Gastroesophageal sphincter (tissue), 4 donors: ENCODE results near the gene FIBP. TPM values are rescaled to one million over a fixed set of nuclear protein-coding genes. Genes with fewer than 3 reads are reported as not detected.

Experiments
- ATAC-seq: fragments of 150-250 bp; one replicate; pipeline ENCODE4 v1.9.1; 2016; ENCODE audit warnings: mild to moderate bottlenecking, moderate library complexity
- H3K27ac ChIP-seq, 4 donors: fragments of 200-600 bp; sonication (generic) in 3 of 4; 1 replicate in 3 of 4; 2 replicates in 1 of 4; pipeline ENCODE4 v1.5.1; 2016 to 2019
- H3K27me3 ChIP-seq: fragments of 200-600 bp; sonication (generic); one replicate; pipeline ENCODE4 v1.5.1; 2019
- H3K36me3 ChIP-seq, 2 donors: fragments of 200-600 bp; sonication (generic); one replicate each; pipeline ENCODE4 v1.5.1; 2019; ENCODE audit warnings: control low read depth in 1 of 2
- H3K4me1 ChIP-seq, 3 donors: fragments of 200-600 bp; sonication (generic); 1 replicate in 2 of 3; 2 replicates in 1 of 3; pipeline ENCODE4 v1.5.1; 2016 to 2019; ENCODE audit warnings: control low read depth in 2 of 3
- H3K4me3 ChIP-seq, 2 donors: fragments of 200-600 bp; sonication (generic); one replicate each; pipeline ENCODE4 v1.5.1; 2019; ENCODE audit warnings: mild to moderate bottlenecking in 1 of 2, moderate library complexity in 1 of 2
- H3K9me3 ChIP-seq, 3 donors: fragments of 200-600 bp; sonication (generic); one replicate each; pipeline ENCODE4 v1.5.1; 2017 to 2019; ENCODE audit warnings: control low read depth in 2 of 3
- CTCF ChIP-seq, 4 experiments: fragments of 200-600 bp in 2 of 4; fragments of 450-650 bp in 2 of 4; sonication (generic) in 1 of 4; IDR thresholded peaks; one replicate each; pipeline ENCODE4 v1.5.1; 2017 to 2019; ENCODE audit warnings: antibody characterized with exemption in 4 of 4, mild to moderate bottlenecking in 2 of 4, moderate library complexity in 2 of 4
- EP300 ChIP-seq: sonication (generic); formaldehyde crosslinking; IDR thresholded peaks from one replicate; pipeline ENCODE4 v1.6.1; 2017; ENCODE audit warnings: antibody characterized with exemption, mild to moderate bottlenecking
- POLR2A ChIP-seq, 2 donors: fragments of 450-650 bp; IDR thresholded peaks; one replicate each; pipeline ENCODE4 v1.6.1; 2017; ENCODE audit warnings: antibody characterized with exemption in 2 of 2, mild to moderate bottlenecking in 2 of 2, moderate library complexity in 1 of 2
- POLR2AphosphoS5 ChIP-seq: sonication (generic); formaldehyde crosslinking; IDR thresholded peaks from one replicate; pipeline ENCODE4 v1.6.1; 2017; ENCODE audit warnings: antibody characterized with exemption
- WGBS, 2 donors: methylation state at CpG; one replicate each; pipeline ENCODE4 v1.1.5; 2018; ENCODE audit warnings: low coverage in 1 of 2; 5-methylcytosine and 5-hydroxymethylcytosine counted together
- total RNA-seq, 4 donors: library from RNA; depleted of rRNA; stranded (reverse); fragments of >200 nt; gene quantifications; one replicate each; pipeline ENCODE4 v1.1.0, GENCODE V29; 2016

Gene FIBP
- total RNA-seq, 4 donors from 2014 or later, result 35.2 to 62.3 (median 54.6) TPM

GRCh38 chr11:65852508-65853245 is 35.6 kb downstream of the FIBP start:
- Histone ChIP-seq H3K27me3 (no peaks in the 10 kb centered on the region), H3K36me3 (peaks cover 0 to 60% of the 10 kb centered on the region in 2 donors), H3K4me3 (no peak overlapping the region), H3K4me1 (peaks cover 0 to 52% (median 13%) of the 10 kb centered on the region in 3 donors), H3K27ac (no peak overlapping the region), H3K9me3 (peaks cover 0 to 10% (median 0%) of the 10 kb centered on the region in 3 donors)
- no CpG with 5 or more reads among the region's 33 CpGs for WGBS, 2 donors
- TF ChIP-seq POLR2AphosphoS5, result no peak
- TF ChIP-seq EP300, result no peak
- no peak for TF ChIP-seq CTCF (IDR thresholded peaks at IDR 0.05)
- no peak for TF ChIP-seq POLR2A (IDR thresholded peaks at IDR 0.05)
- no peak for ATAC-seq

GRCh38 chr11:65851811-65852507 is 36.3 kb downstream of the FIBP start:
- H3K9me3 ChIP-seq, result peaks cover 0 to 10% (median 0%) of the 10 kb centered on the region in 3 donors
- no peak overlapping the region for H3K4me3 ChIP-seq
- no peak overlapping the region for H3K27ac ChIP-seq
- no peaks in the 10 kb centered on the region for H3K27me3 ChIP-seq
- peaks cover 0 to 60% of the 10 kb centered on the region in 2 donors for H3K36me3 ChIP-seq
- H3K4me1 ChIP-seq, result peaks cover 0 to 52% (median 13%) of the 10 kb centered on the region in 3 donors
- ATAC-seq, result no peak
- no peak for TF ChIP-seq EP300
- TF ChIP-seq POLR2A (IDR thresholded peaks at IDR 0.05), result no peak
- no peak for TF ChIP-seq CTCF (IDR thresholded peaks at IDR 0.05)
- TF ChIP-seq POLR2AphosphoS5, result no peak
- 76 to 80% methylated on average over 6 of the region's 10 CpGs for WGBS, 2 donors

DNA sequence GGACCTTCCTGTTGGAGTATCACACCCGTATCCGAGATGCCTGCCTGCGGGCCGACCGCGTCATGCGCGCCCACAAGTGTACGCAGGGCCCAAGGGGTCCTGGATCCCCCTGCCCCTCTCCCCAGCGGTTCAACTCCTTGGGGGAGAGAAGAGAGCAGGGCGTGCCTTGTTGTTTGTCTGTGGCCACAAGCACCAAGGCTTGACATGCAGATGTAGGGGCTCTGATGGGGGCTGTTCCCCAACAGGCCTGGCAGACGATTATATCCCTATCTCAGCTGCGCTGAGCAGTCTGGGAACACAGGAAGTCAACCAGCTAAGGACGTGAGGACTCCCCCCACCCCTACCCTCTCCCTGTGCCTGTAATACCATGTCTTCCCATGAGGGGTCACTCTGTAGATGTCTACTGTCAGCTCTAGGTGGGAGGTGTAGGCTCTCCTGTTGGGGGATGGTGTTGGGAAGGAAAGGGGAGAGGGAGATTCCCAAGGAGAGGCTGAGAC is 37.1 kb downstream of the FIBP start:
- H3K27me3 ChIP-seq, result no peaks in the 10 kb centered on the region
- H3K4me1 ChIP-seq, result peaks cover 0 to 45% (median 9%) of the 10 kb centered on the region in 3 donors
- TF ChIP-seq CTCF (IDR thresholded peaks at IDR 0.05) (peak in 3 of 4 experiments; percentile 19 to 35 (median 29)), POLR2AphosphoS5 (no peak), EP300 (no peak), POLR2A (IDR thresholded peaks at IDR 0.05) (no peak)
- peaks cover 0 to 10% (median 0%) of the 10 kb centered on the region in 3 donors for H3K9me3 ChIP-seq
- H3K27ac ChIP-seq, result no peak overlapping the region
- WGBS, 2 donors, result no CpG with 5 or more reads among the region's 14 CpGs
- peaks cover 0 to 58% of the 10 kb centered on the region in 2 donors for H3K36me3 ChIP-seq
- no peak overlapping the region for H3K4me3 ChIP-seq
- ATAC-seq, result no peak

DNA sequence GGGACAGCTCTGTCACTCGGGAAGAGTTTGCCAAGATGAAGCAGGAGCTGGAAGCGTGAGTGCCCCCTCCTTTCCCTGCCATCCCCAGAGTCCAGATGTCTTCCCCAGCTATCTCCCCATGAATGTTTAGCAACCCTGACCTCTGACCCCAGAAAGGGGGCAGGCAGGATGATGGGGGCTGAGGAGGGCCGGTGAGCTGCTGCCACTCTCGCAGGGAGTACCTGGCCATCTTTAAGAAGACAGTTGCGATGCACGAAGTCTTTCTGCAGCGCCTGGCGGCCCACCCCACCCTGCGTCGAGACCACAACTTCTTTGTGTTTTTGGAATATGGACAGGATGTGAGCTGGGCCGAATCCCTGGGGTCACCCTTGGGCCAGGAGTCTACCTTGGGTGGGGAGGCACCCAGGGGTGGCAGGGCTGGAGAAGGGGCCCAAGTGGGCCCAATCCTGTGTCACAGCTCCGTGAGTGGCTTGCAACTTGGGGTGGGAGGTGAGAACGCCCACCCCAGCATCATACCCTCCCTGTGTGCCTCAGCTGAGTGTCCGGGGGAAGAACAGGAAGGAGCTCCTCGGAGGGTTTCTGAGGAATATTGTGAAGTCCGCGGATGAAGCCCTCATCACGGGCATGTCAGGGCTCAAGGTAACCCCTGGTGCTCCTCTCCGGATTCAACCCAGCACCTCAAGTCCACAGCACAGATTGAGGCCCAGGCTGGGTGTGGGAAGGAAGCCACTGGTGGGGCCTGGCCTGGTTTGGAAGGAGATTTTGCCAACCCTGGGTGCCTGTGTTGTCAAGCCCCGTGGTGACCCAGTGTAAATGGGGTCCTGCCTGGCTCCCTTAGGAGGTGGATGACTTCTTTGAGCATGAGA is 37.8 kb downstream of the FIBP start:
- no peak overlapping the region for H3K4me3 ChIP-seq
- TF ChIP-seq POLR2A (IDR thresholded peaks at IDR 0.05) (no peak), EP300 (no peak), CTCF (IDR thresholded peaks at IDR 0.05) (no peak), POLR2AphosphoS5 (no peak)
- peaks cover 0 to 10% (median 0%) of the 10 kb centered on the region in 3 donors for H3K9me3 ChIP-seq
- peaks cover 0 to 38% (median 2%) of the 10 kb centered on the region in 3 donors for H3K4me1 ChIP-seq
- peaks cover 0 to 51% of the 10 kb centered on the region in 2 donors for H3K36me3 ChIP-seq
- no peak for ATAC-seq
- H3K27me3 ChIP-seq, result no peaks in the 10 kb centered on the region
- no CpG with 5 or more reads among the region's 20 CpGs for WGBS, 2 donors
- H3K27ac ChIP-seq, result no peak overlapping the region
